CD4-positive, alpha-beta T cell treated with Interleukin-10 for 1 hour (primary cell): ENCODE results near the gene PLCB4.
"Not testable (repeated sequence)": the region's sequence is repeated elsewhere in the genome, so short reads cannot be mapped to it uniquely, and the experiment has no call there.

Source experiments
- DNase-seq: peaks from one replicate; pipeline ENCODE4 v3.0.0-alpha.2; 2020

PLCB4 gene

DNA sequence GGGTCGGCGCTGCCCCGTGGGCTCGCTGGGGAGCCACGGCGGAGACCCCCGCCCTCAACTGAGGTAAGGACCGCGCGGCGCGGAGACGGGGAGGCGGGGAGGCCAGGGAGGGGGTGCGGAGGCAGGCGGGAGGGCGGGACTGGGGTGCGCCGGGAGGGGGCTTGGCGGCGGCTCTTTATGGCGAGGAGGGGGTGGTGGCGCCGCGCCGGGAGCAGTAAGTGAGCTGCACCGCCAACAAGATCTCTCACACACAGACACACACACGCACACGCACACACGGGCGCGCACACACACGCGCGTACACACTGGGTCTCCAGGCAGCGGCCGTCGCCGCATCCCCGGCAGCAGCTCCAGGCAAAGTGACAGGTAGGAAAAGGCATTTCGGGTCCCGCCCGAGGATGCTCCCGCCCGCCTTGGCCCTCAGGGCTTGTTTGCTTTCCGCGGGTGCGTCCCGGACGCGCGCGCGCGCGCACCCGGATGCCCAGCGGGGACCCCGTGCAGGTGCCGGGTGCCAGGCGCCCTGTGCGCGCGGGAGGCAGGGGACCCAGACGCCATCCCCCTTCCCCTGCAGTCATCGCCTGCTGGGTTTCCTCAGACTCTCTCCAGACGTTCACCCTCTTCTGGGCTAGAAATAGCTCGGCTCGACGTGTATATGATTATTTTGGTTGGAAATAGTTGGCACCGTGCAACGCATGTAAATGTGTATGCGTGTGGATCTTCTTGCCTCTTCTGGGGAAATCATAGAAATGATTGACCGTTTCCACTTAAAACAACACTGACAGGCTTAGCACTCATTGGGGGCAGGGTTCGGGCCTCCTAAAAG, at the start of gene PLCB4:
PLCB4 (plus strand) TSS at position 247 of the 823 bp plus-strand sequence. CDS start 238,728 bp downstream, outside the sequence.
- no peak for DNase-seq

GRCh38 chr20:9019833-9020232, 49.1 kb upstream of the PLCB4 start:
- no peak for DNase-seq

- DNase-seq, result no peak
These were observed 47.7 kb upstream of the PLCB4 start for GRCh38 chr20:9021216-9021615.

DNA sequence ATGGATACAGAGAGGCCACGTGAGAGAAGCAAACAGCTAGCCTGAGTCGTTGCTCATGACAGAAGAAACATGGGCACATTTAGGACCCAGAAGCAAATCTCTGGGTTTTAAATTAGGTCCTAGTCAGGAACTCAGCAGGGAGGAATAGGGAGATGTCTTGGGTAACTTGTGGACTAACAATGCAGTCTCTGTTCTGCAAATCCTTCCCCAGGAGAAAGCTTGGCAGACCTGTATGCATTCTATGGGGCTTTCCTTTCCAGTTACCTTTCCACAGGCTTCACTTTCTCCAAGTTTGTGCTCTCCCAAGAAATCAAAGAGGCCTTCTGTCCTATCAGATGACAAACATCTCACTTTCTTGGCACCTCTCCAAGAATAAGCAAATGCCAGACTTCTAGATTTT, 47.2 kb upstream of the PLCB4 start:
- no peak for DNase-seq

DNA sequence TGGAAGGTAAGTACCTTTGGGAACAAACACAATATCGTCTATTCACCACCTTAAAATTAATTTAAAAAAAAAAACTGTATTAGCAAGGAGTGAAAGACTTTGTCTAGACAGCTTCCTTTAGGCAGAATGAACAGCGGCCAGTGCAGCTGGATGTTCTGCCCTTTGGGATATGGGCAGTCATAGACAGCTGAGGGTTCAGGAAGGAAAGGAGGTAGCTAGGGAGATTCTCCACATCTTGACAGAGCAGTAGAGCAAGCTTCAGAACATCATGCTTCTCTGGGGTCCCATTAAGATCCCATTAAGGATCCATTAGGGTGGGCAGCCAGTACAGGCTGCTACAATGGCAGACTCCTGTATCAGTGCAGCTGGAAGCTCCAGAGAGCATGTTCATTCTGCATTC, 46.5 kb upstream of the PLCB4 start:
- DNase-seq, result no peak

DNA sequence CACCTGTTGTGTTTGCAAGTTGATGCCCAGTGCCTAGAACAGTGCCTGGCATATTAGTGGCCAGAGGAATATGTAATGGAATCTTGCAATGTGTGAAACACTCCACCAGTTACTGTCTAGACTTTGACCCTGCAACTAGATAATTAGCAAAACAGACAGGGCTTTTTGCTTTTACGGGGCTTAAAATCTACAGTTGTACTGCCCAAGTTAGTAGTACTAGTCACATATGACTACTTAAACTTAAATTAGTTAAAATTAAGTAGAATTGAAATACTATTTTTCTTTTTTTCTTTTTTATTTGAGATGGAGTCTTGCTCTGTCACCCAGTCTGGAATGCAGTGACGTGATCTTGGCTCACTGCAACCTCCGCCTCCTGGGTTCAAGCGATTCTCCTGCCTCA, 44.3 kb upstream of the PLCB4 start:
- DNase-seq, result no peak

GRCh38 chr20:9025011-9025410, 43.9 kb upstream of the PLCB4 start:
- no peak for DNase-seq

- no peak for DNase-seq
These were observed 43.2 kb upstream of the PLCB4 start for GRCh38 chr20:9025643-9026042.

- no peak for DNase-seq
These were observed 41.3 kb upstream of the PLCB4 start for GRCh38 chr20:9027626-9028025.

DNA sequence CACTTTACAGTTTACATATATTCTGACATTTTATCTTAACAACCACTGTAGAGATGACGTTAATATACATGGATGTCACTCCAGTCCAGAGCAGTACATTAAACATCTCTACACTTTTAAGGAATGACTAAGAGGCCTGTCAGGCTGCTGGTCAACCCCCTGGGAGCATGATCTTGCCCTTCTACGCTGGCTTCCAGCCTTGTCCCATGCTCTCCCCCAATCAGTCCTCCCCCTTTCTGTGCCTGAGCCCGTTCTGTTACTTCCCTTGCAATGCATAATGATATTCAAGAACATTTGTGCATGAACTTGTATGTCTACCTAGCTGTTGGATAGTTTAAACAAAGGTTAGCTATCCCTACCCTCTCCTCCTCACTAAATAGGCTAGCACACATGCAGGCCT, 40.5 kb upstream of the PLCB4 start:
- no peak for DNase-seq

DNA sequence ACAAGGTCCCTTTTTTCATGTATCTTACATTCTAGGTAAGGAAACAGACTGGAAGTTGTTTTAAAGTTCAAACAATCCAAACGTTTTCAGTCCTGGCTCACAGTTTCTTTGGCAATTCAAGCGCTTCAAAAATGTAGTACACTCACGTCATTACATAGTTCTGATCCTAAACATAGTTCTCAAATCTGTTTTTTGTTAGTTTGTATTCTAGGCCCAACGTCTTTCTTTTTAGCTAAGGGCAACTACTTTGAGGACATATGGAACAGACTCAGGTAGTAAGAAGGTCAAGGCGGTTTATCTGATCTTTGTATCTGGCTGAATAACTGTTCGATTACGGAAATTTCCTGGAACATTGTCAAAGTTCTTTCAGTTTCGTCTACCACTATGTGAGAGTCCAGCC, 36.9 kb upstream of the PLCB4 start:
- no peak for DNase-seq

- DNase-seq, result no peak
These were observed 36.1 kb upstream of the PLCB4 start for GRCh38 chr20:9032758-9033157.

GRCh38 chr20:9035126-9035525, 33.8 kb upstream of the PLCB4 start:
- no peak for DNase-seq

- no peak for DNase-seq
These were observed 32.3 kb upstream of the PLCB4 start for GRCh38 chr20:9036593-9036992.

DNA sequence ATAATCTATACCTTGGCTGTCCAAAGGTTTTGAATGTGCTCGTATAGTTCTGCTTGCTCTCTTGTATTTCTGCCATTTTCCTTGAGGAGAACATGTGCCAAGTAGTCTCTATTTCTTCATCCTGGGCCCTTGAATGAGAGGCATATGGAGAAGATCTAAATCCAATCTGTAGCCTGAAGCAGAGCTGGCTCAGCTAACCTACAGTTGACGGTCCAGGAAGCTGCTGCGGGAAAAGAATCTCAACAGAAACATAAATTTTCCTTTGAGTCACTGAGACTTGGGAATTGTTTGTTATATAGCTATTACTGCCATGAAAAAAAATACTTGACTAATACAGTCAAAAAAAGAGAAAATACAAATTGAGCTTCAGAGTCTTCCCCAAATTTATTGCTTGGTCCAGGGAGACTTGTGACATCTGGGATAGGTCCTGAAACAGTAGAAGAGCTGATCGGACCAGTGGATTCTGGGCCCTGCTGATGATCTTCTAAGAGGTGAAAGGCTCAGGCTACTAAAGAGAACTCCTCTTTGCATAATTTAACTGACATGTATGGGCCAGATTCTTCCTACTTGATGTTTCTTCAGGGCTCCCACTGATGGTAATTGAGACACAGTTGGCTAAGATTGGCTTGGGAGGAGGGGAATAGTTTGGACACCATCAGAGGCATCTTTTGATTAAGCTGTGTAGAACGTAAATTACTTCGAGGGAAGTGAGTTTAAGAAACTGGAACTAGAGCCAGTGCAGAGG, 29.9 kb upstream of the PLCB4 start:
- no peak for DNase-seq

DNA sequence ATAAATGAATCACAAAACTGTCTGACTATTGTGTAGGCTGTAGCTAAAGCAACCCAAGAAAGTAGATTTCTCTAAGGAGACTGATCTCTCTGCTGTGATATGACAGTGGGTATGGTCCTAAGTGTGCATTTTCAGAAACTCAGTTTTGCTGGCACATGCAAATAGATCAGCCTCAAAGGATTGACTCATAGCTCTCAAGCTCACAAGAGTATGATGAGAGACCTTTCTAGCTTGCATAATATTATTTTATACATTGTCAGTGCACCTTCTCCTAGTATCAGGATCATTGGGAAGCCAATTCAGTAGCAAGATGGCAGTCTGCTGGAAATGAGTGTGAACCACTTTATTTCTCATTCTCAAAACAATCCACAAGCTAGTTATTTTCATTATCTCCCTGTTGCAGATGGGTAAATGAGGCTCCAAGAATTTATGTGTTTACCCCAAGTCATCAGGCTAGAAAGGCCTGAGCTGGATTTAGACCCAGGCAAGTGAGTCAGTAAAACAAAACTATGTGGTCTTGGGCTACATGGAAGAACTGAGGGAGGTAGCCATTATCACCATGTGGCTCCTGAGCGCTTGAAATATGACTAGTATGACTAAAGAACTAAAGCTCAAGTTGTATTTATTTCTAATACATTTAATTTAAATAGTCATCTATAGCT, 27.9 kb upstream of the PLCB4 start:
- no peak for DNase-seq

GRCh38 chr20:9043364-9043763, 25.5 kb upstream of the PLCB4 start:
- DNase-seq, result no peak

DNA sequence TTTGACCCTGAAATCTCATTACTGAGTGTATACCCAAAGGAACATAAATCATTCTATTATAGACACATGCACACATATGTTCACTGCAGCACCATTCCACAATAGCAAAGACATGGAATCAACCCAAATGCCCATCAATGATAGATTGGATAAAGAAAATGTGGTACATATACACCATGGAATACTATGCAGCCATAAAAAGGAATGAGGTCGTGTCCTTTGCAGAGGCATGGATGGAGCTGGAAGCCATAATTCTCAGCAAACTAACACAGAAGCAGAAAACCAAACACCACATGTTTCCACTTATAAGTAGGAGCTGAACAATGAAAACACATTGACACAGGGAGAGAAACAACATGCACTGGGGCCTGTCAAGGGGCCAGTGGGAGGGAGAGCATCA, 21.0 kb upstream of the PLCB4 start:
- DNase-seq, result not testable (repeated sequence)

- DNase-seq, result no peak
These were observed 17.4 kb upstream of the PLCB4 start for GRCh38 chr20:9051508-9051907.

DNA sequence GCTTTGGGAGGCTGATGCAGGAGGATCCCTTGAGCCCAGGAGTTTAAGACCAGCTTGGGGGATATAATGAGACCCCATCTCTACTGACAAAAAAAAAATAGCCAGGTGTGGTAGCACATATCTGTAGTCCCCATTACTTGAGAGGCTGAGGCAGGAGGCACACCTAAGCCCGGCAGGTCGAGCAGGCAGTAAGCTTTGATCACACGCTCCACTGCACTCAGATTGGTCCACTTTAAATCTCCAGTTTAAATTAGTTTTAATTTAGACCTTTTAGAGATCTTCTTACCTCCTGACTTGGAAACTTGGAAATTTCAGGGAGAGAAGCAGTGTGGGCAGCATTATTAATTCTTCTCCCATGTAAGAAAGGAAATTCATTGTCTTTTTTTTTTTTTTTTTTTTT, 16.8 kb upstream of the PLCB4 start:
- DNase-seq, result no peak

GRCh38 chr20:9053108-9053507, 15.8 kb upstream of the PLCB4 start:
- DNase-seq, result no peak

DNA sequence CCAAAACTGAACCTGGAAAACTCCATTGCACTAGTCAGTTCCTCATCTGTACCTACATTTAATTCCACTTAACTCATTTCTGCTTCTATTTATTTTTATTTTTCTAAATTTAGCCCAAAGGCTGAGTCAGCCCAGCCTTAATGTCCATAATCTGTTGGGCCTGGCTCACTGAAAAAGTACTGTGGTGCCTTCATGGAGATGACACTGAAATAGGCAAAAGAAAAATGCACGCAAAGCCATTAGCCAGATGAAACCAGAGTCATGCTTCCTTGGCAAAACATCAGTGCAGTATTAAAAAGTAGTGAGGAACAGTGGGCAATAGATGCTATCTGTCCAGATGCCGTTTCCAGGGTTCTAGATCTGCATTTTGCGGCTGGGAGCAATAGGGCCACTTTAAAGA, 14.7 kb upstream of the PLCB4 start:
- no peak for DNase-seq

GRCh38 chr20:9059931-9060330, 9.0 kb upstream of the PLCB4 start:
- DNase-seq, result no peak

DNA sequence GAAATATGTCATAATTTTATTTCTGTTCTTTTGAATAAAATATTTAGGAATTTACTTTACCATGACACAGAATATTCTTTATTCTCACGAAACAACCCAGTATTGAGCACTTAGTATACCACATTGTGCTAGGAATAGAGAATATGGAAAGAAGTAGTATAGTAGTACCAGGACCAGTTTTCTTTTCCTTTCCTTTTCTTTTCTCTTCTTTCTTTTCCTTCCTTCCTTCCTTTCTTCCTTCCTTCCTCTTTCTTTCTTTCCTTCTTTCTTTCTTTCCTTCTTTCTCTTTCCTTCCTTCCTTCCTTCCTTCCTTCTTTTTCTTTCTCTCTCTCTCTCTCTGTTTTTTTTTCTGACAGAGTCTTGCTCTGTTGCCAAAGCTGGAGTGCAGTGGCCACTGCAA, 7.5 kb upstream of the PLCB4 start:
- no peak for DNase-seq
